ENCODE data around the gene CAMTA2. TPM values are rescaled to one million over a fixed set of nuclear protein-coding genes. Genes with fewer than 3 reads are reported as not detected.

Gene CAMTA2
- total and polyA plus RNA-seq, 2 experiments from 2014 or later: 4.4 to 8.7 TPM

- Histone ChIP-seq H3K36me3 (ENCODE audit: insufficient read depth) (no peaks in the 10 kb centered on the region), H2AFZ (no peak overlapping the region), H3K27me3 (ENCODE audit: insufficient read depth) (no peaks in the 10 kb centered on the region), H3K79me2 (replicated peaks; ENCODE audit: insufficient read depth) (no peaks in the 10 kb centered on the region), H3K4me1 (ENCODE audit: insufficient read depth) (peaks cover 15% of the 10 kb centered on the region), H3K4me3 (no peak overlapping the region), H3F3A (replicated peaks; ENCODE audit: low read depth) (no peaks in the 10 kb centered on the region), H3K27ac (ENCODE audit: low read depth) (no peak overlapping the region), H3K9me2 (ENCODE audit: insufficient read depth) (no peaks in the 10 kb centered on the region), H3K4me2 (no peak overlapping the region), H4K20me1 (replicated peaks; ENCODE audit: insufficient read depth) (no peaks in the 10 kb centered on the region; the same call in none of the 2 replicates)
- TF ChIP-seq ETS1 (IDR thresholded peaks at IDR 0.05): no peak
- no peak for TF ChIP-seq EZH2phosphoT487 (IDR thresholded peaks at IDR 0.05; ENCODE audit: unreplicated experiment)
- no peak for TF ChIP-seq EZH2 (IDR thresholded peaks at IDR 0.05; ENCODE audit: low read depth, unreplicated experiment)
- no peak for TF ChIP-seq REST (IDR thresholded peaks at IDR 0.05; ENCODE audit: unreplicated experiment)
- no peak for TF ChIP-seq NANOG (IDR thresholded peaks at IDR 0.05; ENCODE audit: borderline replicate concordance)
- no peak for TF ChIP-seq ZNF114 (CRISPR knock-in tag; IDR thresholded peaks at IDR 0.05)
- peaks cover 25% of the 10 kb centered on the region for H3K4me1 Mint-ChIP-seq
- peaks cover 37% of the 10 kb centered on the region for H3K36me3 Mint-ChIP-seq (ENCODE audit: low read depth)
- H3K27me3 Mint-ChIP-seq (ENCODE audit: insufficient read depth, low read depth, poor library complexity): peaks cover 9% of the 10 kb centered on the region
- peaks cover 4% of the 10 kb centered on the region; the same call in 2 of the 3 replicates for H3K9me3 Mint-ChIP-seq
- ATAC-seq (no peak), DNase-seq (ENCODE audit: low spot score) (no peak)
- no peak overlapping the region for H3K27ac Mint-ChIP-seq
- H3K4me3 Mint-ChIP-seq: no peak overlapping the region
Observed at GRCh38 chr17:4958102-4958501, 29.4 kb downstream of the CAMTA2 start.

- peaks cover 12% of the 10 kb centered on the region for H3K27me3 Mint-ChIP-seq (ENCODE audit: insufficient read depth, low read depth, poor library complexity)
Observed at GRCh38 chr17:4956493-4957061, 30.9 kb downstream of the CAMTA2 start.

More at GRCh38 chr17:4956493-4957061, 30.9 kb downstream of the CAMTA2 start:
- Mint-ChIP-seq H3K4me1 (peaks cover 31% of the 10 kb centered on the region), H3K4me3 (no peak overlapping the region), H3K9me3 (peaks cover 4% of the 10 kb centered on the region; the same call in 2 of the 3 replicates), H3K36me3 (ENCODE audit: low read depth) (peaks cover 32% of the 10 kb centered on the region), H3K27ac (peak overlapping the region; percentile 8; the same call in 1 of the 2 replicates)
- no peaks in the 10 kb centered on the region for H3F3A ChIP-seq (replicated peaks; ENCODE audit: low read depth)
- H3K36me3 ChIP-seq (ENCODE audit: insufficient read depth): no peaks in the 10 kb centered on the region
- H3K4me1 ChIP-seq (ENCODE audit: insufficient read depth): peaks cover 20% of the 10 kb centered on the region
- no peak overlapping the region for H3K27ac ChIP-seq (ENCODE audit: low read depth)
- peak; percentile 90 for DNase-seq (ENCODE audit: low spot score)
- H3K27me3 ChIP-seq (ENCODE audit: insufficient read depth): no peaks in the 10 kb centered on the region
- H2AFZ ChIP-seq: no peak overlapping the region
- H3K9me2 ChIP-seq (ENCODE audit: insufficient read depth): no peaks in the 10 kb centered on the region
- no peaks in the 10 kb centered on the region; the same call in none of the 2 replicates for H4K20me1 ChIP-seq (replicated peaks; ENCODE audit: insufficient read depth)
- ATAC-seq: peak; percentile 64
- H3K4me3 ChIP-seq: no peak overlapping the region
- no peaks in the 10 kb centered on the region for H3K79me2 ChIP-seq (replicated peaks; ENCODE audit: insufficient read depth)
- H3K4me2 ChIP-seq: no peak overlapping the region
- TF ChIP-seq ETS1 (IDR thresholded peaks at IDR 0.05): no peak
- peak; percentile 74 to 84 for TF ChIP-seq CTCF (conservative IDR thresholded peaks at IDR 0.05; ENCODE audit: low read depth in 2 of 2)

Data from GM23338 (cell line).